ENCODE data around the gene VPS13D.
"Not testable (repeated sequence)": the region's sequence is repeated elsewhere in the genome, so short reads cannot be mapped to it uniquely, and the experiment has no call there.

Gene VPS13D

GRCh38 chr1:12454406-12455391, 224.9 kb downstream of the VPS13D start:
- ChIA-PET CTCF (interaction anchor here (1.5 kb wide), 1 partner anchor 113 kb away, joined by 3 read pairs; no protein-coding TSS in a partner anchor), POLR2A (no interaction called here)
- no peak for DNase-seq (ENCODE audit: extremely low spot score)
- no peak for TF ChIP-seq CTCF (IDR thresholded peaks at IDR 0.05; ENCODE audit: control extremely low read depth, extremely low read depth, low read depth, missing control alignments)

- POLR2A ChIA-PET; CTCF ChIA-PET; DNase-seq (ENCODE audit: extremely low spot score): not testable (repeated sequence)
Measured at GRCh38 chr1:12456081-12456480, 226.3 kb downstream of the VPS13D start.

GRCh38 chr1:12456979-12457378, 227.1 kb downstream of the VPS13D start:
- ChIA-PET CTCF (no interaction called here), POLR2A (no interaction called here)
- DNase-seq (ENCODE audit: extremely low spot score) = no peak
- TF ChIP-seq CTCF (IDR thresholded peaks at IDR 0.05; ENCODE audit: control extremely low read depth, extremely low read depth, low read depth, missing control alignments) = no peak

GRCh38 chr1:12457771-12458170, 227.9 kb downstream of the VPS13D start:
- TF ChIP-seq CTCF (IDR thresholded peaks at IDR 0.05; ENCODE audit: control extremely low read depth, extremely low read depth, low read depth, missing control alignments) = no peak
- POLR2A ChIA-PET = no interaction called here
- DNase-seq (ENCODE audit: extremely low spot score) = no peak
- CTCF ChIA-PET = interaction anchor here (1.4 kb wide), 1 partner anchor 29 kb away, joined by 3 read pairs; no protein-coding TSS in a partner anchor

GRCh38 chr1:12458571-12458970, 228.7 kb downstream of the VPS13D start:
- TF ChIP-seq CTCF (IDR thresholded peaks at IDR 0.05; ENCODE audit: control extremely low read depth, extremely low read depth, low read depth, missing control alignments) = no peak
- ChIA-PET POLR2A (no interaction called here), CTCF (interaction anchor here (0.8 to 1.4 kb wide), 2 partner anchors 8 to 30 kb away, joined by 3 read pairs; no protein-coding TSS in a partner anchor)
- no peak for DNase-seq (ENCODE audit: extremely low spot score)

GRCh38 chr1:12460121-12460520, 230.3 kb downstream of the VPS13D start:
- CTCF ChIA-PET = no interaction called here
- POLR2A ChIA-PET = no interaction called here
- DNase-seq (ENCODE audit: extremely low spot score) = no peak
- TF ChIP-seq CTCF (IDR thresholded peaks at IDR 0.05; ENCODE audit: control extremely low read depth, extremely low read depth, low read depth, missing control alignments) = no peak
